GM12873 (cell line): ENCODE data around the gene SCN1B.

Experiments used
- TF ChIP-seq, protein P1 (sequence below): IDR thresholded peaks from 2 replicates; pipeline ENCODE4 v1.5.1; 2012; ENCODE audit warnings: low read depth, mild to moderate bottlenecking, moderate library complexity, low read length, control low read depth; ENCODE audit not compliant: insufficient read depth; ENCODE audit errors: missing control alignments

The SCN1B gene

DNA sequence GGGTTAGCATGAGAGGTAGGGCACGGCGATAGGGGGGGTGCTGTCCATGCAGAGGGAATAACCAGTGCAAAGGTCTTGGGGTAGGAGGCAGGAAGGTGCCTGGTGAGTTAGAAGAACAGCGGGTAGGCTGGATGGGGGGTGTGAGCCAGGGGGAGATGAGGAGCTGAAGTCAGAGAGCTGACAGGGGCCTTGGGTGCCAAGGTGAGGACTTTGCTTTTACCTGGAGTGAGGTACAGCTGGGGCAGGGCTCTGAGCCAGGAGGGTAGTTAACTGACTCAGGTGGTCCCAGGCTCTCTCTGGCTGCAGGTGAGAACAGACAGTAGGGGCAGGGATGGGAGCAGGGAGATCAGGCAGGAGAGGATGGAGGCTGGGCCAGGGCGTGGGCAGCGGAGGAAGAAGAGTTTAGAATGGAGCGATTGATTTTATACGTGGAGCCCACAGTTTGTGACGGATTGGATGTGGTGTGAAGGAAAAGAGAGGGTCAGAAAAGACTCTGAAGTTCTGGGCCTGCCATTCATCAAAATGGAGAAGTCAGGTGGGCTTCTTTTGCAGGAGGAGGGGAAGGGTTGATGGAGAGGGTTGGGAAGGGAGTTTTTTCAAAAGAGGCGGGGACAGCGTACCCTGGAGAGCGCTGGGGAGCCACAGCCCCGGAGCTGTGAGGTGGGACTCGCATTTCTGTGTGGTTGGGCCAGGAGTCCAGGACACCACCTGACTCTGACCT lies 31.3 kb upstream of the SCN1B start:
- TF ChIP-seq, protein P1, sequence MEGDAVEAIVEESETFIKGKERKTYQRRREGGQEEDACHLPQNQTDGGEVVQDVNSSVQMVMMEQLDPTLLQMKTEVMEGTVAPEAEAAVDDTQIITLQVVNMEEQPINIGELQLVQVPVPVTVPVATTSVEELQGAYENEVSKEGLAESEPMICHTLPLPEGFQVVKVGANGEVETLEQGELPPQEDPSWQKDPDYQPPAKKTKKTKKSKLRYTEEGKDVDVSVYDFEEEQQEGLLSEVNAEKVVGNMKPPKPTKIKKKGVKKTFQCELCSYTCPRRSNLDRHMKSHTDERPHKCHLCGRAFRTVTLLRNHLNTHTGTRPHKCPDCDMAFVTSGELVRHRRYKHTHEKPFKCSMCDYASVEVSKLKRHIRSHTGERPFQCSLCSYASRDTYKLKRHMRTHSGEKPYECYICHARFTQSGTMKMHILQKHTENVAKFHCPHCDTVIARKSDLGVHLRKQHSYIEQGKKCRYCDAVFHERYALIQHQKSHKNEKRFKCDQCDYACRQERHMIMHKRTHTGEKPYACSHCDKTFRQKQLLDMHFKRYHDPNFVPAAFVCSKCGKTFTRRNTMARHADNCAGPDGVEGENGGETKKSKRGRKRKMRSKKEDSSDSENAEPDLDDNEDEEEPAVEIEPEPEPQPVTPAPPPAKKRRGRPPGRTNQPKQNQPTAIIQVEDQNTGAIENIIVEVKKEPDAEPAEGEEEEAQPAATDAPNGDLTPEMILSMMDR, result no peak

DNA sequence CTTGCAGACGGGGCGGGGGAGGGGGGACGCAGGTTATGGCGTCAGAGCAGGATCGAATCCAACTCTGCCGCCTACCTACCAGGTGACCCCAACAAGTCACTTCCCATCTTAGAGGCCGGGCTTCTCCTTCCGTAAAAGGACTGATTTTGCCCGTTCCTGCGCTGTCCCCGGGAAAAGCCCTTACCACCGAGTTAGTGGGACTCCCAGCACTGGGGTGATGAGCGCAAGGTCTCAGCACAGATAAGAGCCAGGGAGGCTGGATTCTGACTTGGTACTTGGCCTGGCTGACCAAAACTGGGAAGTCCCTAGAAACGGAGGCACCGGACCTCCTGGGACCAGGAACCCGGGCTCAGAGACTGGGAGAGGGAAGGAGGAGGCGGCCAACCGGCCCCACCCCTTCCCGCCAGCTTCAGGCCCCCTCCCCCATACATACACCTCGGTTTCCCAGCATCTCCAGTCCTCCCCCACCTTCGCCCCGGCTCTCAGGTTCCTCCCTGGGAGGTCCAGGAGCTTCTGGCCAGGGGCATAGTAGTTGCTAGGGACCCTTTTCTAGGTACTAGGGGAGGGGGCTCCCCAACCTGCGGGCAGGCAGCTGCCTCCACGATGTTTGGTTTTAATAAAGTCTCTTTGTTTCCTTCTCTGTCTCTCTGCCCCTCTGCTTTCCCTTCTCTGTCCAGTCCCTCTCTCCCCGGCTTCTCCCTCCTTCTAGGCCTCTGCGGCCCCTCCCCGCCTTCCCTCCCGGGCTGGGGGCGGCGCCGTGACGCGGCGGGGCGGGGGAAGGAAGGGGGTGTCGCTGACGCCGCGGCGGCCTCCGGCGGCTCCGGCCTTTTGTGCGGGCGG lies 30.6 kb upstream of the SCN1B start, which contains the start of gene GRAMD1A:
GRAMD1A (plus strand) TSS at position 826 of the 840 bp plus-strand sequence. CDS start 156 bp downstream, outside the sequence.
- TF ChIP-seq, protein P1, result no peak

DNA sequence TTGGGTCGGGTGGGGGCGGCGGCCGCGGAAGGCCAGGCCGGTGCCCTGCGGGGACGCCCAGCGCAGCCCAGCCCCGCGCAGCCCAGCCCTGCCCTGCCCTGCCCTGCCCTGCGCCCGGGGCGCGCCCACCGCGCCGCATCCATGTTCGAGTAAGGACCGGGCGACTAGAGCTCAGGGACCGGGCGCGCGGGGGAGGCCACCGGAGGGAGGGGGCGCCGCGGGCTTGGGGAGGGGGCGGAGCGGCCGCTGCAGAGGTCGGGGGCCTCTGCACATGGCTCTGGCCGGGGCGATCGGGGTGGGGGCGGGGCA lies 30.0 kb upstream of the SCN1B start:
- TF ChIP-seq, protein P1, result no peak

DNA sequence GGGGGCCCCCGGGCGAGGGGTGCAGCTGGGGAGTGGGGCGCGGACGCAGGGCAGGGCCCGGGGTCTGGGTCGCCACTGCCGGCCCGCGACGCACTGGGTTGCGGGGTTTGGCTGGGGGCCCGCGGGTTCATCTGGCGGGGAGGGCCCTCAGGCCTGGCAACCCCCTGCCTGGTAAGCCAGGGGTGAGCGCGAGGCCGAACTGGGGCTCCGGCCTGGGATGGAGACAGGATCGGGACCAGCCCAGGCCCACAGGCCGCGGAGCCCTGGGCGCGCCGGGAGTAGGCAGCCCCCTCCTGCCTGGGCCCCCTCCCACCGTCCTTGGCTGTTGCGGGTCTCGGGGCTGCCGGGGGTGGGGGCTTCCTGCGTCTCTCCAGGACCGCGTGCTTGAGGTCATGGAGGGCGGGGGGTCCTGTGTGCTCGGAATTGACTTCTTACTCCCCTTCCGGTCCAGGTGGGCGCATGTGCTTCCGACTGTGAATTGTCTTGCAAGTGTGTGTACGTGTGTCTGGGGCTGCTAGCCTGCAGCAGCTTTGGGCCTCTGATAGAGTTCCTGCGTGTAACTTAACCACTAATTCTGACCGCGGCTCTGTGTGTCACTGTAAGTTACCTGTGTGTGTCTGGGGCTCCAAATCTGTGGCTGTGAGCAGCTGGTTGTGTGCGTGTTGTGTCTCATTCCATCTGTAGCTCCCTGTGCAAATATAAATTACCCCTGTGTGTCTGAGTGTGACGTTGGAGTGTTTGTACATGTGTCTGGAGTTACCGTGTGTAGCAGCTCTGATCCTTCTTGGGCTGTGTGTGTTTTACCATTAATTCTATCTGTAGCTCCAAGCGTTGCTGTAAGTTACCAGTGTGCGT lies 29.4 kb upstream of the SCN1B start:
- TF ChIP-seq, protein P1, result no peak

DNA sequence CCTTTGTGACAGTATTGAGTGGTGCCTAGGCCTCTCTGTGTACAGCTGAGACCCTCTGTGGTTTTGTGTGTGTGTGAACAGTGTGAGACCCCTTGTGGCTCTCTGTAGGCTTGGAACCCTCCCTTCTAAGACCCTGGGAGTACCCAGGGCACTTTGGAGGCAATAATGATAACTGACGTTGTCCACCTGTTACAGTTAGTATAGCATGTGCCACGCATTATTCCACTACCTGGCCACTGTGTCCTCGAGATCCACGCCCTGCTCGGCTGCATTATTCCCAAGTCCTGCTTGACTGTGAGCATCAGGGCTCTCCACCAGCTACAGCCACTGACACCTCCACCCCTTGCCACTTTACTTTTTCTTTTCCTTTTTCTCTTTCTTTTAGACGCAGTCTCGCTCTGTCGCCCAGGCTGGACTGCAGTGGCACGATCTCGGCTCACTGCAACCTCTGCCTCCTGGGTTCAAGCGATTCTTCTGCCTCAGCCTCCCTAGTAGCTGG lies 28.2 kb upstream of the SCN1B start:
- TF ChIP-seq, protein P1, result no peak

DNA sequence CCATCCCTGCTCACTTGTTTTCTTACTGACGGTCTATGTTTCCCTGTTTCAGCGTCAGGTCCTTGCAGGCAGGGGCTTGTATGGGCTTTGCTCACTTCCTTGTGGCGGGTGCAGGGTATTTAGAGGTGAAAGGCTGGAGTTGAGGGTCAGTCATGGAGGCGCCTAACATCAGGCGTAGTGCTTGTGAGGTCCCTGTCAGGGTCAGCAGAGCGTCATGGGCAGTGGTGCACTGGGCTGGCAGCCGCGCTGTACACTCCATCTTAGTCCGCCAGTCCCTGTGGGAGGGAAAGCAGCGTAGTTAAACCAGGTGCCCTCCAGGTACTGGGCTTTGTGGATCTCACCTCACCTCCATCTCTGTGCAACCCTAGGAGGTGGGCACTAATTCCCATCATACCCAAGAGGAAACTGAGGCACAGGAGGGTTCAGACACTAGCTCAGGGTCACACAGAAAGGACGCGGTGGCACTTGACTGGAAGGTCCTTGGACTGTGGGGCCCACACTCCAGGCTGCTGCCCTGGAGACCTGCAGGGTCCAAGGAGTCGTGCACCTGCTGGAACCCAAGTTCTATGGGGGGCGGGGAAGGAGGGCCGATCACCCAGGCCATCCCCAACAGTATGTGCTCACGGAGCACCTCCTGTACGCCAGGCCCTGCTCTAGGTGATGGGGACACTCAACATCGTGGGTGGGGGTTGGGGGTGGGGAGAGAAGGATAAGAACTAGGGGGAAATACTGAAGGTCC lies 25.6 kb upstream of the SCN1B start:
- TF ChIP-seq, protein P1, result no peak
